ENCODE data around the gene HAPLN2. TPM values are rescaled to one million over a fixed set of nuclear protein-coding genes. Genes with fewer than 3 reads are reported as not detected.

Gene HAPLN2
- total RNA-seq, 1 donor from 2014 or later = not detected

- Histone ChIP-seq H3K27me3 (ENCODE audit: control insufficient read depth, insufficient read depth, low read length) (peaks cover 32% of the 10 kb centered on the region), H3K36me3 (ENCODE audit: control insufficient read depth, insufficient read depth, low read length) (no peaks in the 10 kb centered on the region), H3K4me3 (ENCODE audit: low read depth, low read length) (no peak overlapping the region)
- DNase-seq (ENCODE audit: low read depth) = no peak
- no peak for TF ChIP-seq CTCF (IDR thresholded peaks at IDR 0.05; ENCODE audit: insufficient read depth, low read length, poor library complexity, severe bottlenecking)
These were observed 39.8 kb downstream of the HAPLN2 start for GRCh38 chr1:156658945-156659574.

GRCh38 chr1:156659661-156659987 is 40.4 kb downstream of the HAPLN2 start:
- Histone ChIP-seq H3K4me3 (ENCODE audit: low read depth, low read length) (peak overlapping the region; percentile 9), H3K36me3 (ENCODE audit: control insufficient read depth, insufficient read depth, low read length) (no peaks in the 10 kb centered on the region), H3K27me3 (ENCODE audit: control insufficient read depth, insufficient read depth, low read length) (peaks cover 29% of the 10 kb centered on the region)
- TF ChIP-seq CTCF (IDR thresholded peaks at IDR 0.05; ENCODE audit: insufficient read depth, low read length, poor library complexity, severe bottlenecking) = no peak
- no peak for DNase-seq (ENCODE audit: low read depth)

- H3K27me3 ChIP-seq (ENCODE audit: control insufficient read depth, insufficient read depth, low read length) = peaks cover 24% of the 10 kb centered on the region
- DNase-seq (ENCODE audit: low read depth) = peak; percentile 86
- no peaks in the 10 kb centered on the region for H3K36me3 ChIP-seq (ENCODE audit: control insufficient read depth, insufficient read depth, low read length)
- TF ChIP-seq CTCF (IDR thresholded peaks at IDR 0.05; ENCODE audit: insufficient read depth, low read length, poor library complexity, severe bottlenecking) = peak; percentile 100
- peak overlapping the region; percentile 39 for H3K4me3 ChIP-seq (ENCODE audit: low read depth, low read length)
These were observed 41.0 kb downstream of the HAPLN2 start for GRCh38 chr1:156659988-156660751.

- TF ChIP-seq CTCF (IDR thresholded peaks at IDR 0.05; ENCODE audit: insufficient read depth, low read length, poor library complexity, severe bottlenecking) = no peak
- peaks cover 19% of the 10 kb centered on the region for H3K27me3 ChIP-seq (ENCODE audit: control insufficient read depth, insufficient read depth, low read length)
- H3K4me3 ChIP-seq (ENCODE audit: low read depth, low read length) = peak overlapping the region; percentile 39
- H3K36me3 ChIP-seq (ENCODE audit: control insufficient read depth, insufficient read depth, low read length) = no peaks in the 10 kb centered on the region
- DNase-seq (ENCODE audit: low read depth) = no peak
These were observed 41.5 kb downstream of the HAPLN2 start for GRCh38 chr1:156660752-156661112.

- no peak for TF ChIP-seq CTCF (IDR thresholded peaks at IDR 0.05; ENCODE audit: insufficient read depth, low read length, poor library complexity, severe bottlenecking)
- Histone ChIP-seq H3K4me3 (ENCODE audit: low read depth, low read length) (no peak overlapping the region), H3K27me3 (ENCODE audit: control insufficient read depth, insufficient read depth, low read length) (peaks cover 4% of the 10 kb centered on the region), H3K36me3 (ENCODE audit: control insufficient read depth, insufficient read depth, low read length) (no peaks in the 10 kb centered on the region)
- no peak for DNase-seq (ENCODE audit: low read depth)
These were observed 43.0 kb downstream of the HAPLN2 start for GRCh38 chr1:156662005-156662799.

Data from kidney epithelial cell (primary cell).